K562 (cell line): Measurements from ENCODE around the gene MEIKIN. TPM values are rescaled to one million over a fixed set of nuclear protein-coding genes. Genes with fewer than 3 reads are reported as not detected.

Experiments
- ATAC-seq: fragments of 200-7000 bp; cut with Tn5 transposase; 3 replicates; pipeline ENCODE4 v1.9.1; 2020; ENCODE audit warnings: moderate library complexity
- BruUV-seq: library from RNA; stranded (reverse); fragments of 400-500 nt; replicated peaks from 2 replicates; lab custom pipeline; 2021; lab: Mats Ljungman, UMichigan
- CTCF ChIA-PET: fragments of 300-600 bp; formaldehyde crosslinking; extraction: SDS; loops from one replicate; lab custom pipeline; 2021; ENCODE audit warnings: low intra/inter-chr PET ratio; lab: Yijun Ruan, JAX
- POLR2A ChIA-PET: fragments of 300-600, 350-650 bp; sonication (Branson Sonifier 250); formaldehyde crosslinking; extraction: SDS; loops from one replicate; lab custom pipeline; 2021; ENCODE audit warnings: antibody characterized with exemption, inconsistent platforms; lab: Yijun Ruan, JAX
- DNase-seq, 4 experiments: peaks; one replicate each; pipeline versions ENCODE4 v3.0.0 to v3.0.0-alpha.2; 2011 to 2018; ENCODE audit warnings: low spot score in 3 of 4, mixed read lengths in 3 of 4; ENCODE audit errors: extremely low read depth in 1 of 4
- FAIRE-seq: peaks from 2 replicates; lab custom pipeline; 2011; peaks lifted over from hg19 to GRCh38; lab: Jason Lieb, UNC
- H2AFZ ChIP-seq: 2 replicates; pipeline ENCODE4 v1.6.0; 2011; ENCODE audit warnings: low read depth, low read length, control low read depth, inconsistent platforms
- H3K27ac ChIP-seq: fragments of 200-600 bp; 3 replicates; pipeline ENCODE4 v1.8.0; 2011; ENCODE audit warnings: low read depth, mild to moderate bottlenecking, control low read depth, inconsistent platforms, low read length, moderate library complexity, mixed read lengths; ENCODE audit errors: extremely low read depth
- H3K27me3 ChIP-seq, 2 experiments: fragments of 300-600 bp in 1 of 2; 2 replicates in 1 of 2; 3 replicates in 1 of 2; pipeline versions ENCODE4 v1.6.0 to v1.8.0; 2011; ENCODE audit warnings: inconsistent platforms in 2 of 2, low read length in 2 of 2, mild to moderate bottlenecking in 1 of 2, mixed read lengths in 1 of 2, moderate library complexity in 1 of 2; ENCODE audit not compliant: control insufficient read depth in 2 of 2, insufficient read depth in 2 of 2
- H3K36me3 ChIP-seq: fragments of 300-600 bp; 3 replicates; pipeline ENCODE4 v1.8.0; 2011; ENCODE audit warnings: mild to moderate bottlenecking, low read length, inconsistent platforms; ENCODE audit not compliant: control insufficient read depth, insufficient read depth
- H3K4me1 ChIP-seq, 2 experiments: fragments of 200-600 bp in 1 of 2; replicated peaks in 1 of 2; 2 replicates in 1 of 2; 3 replicates in 1 of 2; pipeline versions ENCODE4 v1.5.1 to v1.8.0; 2011; ENCODE audit warnings: inconsistent platforms in 2 of 2, low read length in 2 of 2, mild to moderate bottlenecking in 1 of 2, mixed read lengths in 1 of 2, moderate library complexity in 1 of 2; ENCODE audit not compliant: control insufficient read depth in 2 of 2, insufficient read depth in 2 of 2
- H3K4me2 ChIP-seq: 2 replicates; pipeline ENCODE4 v1.6.1; 2011; ENCODE audit warnings: low read length, control low read depth, inconsistent platforms, mixed read lengths; ENCODE audit not compliant: insufficient read depth
- H3K4me3 ChIP-seq: fragments of 200-600 bp; sonication (generic), shearing (Covaris generic); 2 replicates; pipeline ENCODE4 v1.5.1; 2016; ENCODE audit warnings: control low read depth, inconsistent platforms
- H3K79me2 ChIP-seq: fragments of 200-600 bp; 3 replicates; pipeline ENCODE4 v1.8.0; 2011; ENCODE audit warnings: low read length, inconsistent platforms; ENCODE audit not compliant: control insufficient read depth, insufficient read depth
- H3K9ac ChIP-seq, 2 experiments: 2 replicates each; pipeline versions ENCODE4 v1.6.0 to v1.6.1; 2011; ENCODE audit warnings: low read depth in 2 of 2, low read length in 2 of 2, control low read depth in 1 of 2, inconsistent platforms in 1 of 2, mild to moderate bottlenecking in 1 of 2, mixed read lengths in 1 of 2; ENCODE audit not compliant: insufficient read depth in 1 of 2
- H3K9me1 ChIP-seq: one replicate; pipeline ENCODE4 v1.6.0; 2011; ENCODE audit warnings: inconsistent platforms, mild to moderate bottlenecking, low read length, moderate library complexity; ENCODE audit not compliant: control insufficient read depth, insufficient read depth
- H3K9me3 ChIP-seq: replicated peaks from 2 replicates; pipeline ENCODE4 v1.5.1; 2011; ENCODE audit warnings: low read depth, low read length, inconsistent platforms; ENCODE audit not compliant: control insufficient read depth, insufficient read depth
- H4K20me1 ChIP-seq: replicated peaks from 2 replicates; pipeline ENCODE4 v1.6.1; 2011; ENCODE audit warnings: low read length, inconsistent platforms, mixed read lengths; ENCODE audit not compliant: control insufficient read depth, insufficient read depth
- BRF1 ChIP-seq: IDR thresholded peaks from 3 replicates; pipeline ENCODE4 v1.6.1; 2011; ENCODE audit warnings: borderline replicate concordance, mild to moderate bottlenecking; ENCODE audit not compliant: insufficient read length; ENCODE audit errors: extremely low read depth
- CHCHD3 ChIP-seq: fragments of 250-450 bp; sonication (Bioruptor Pico); IDR thresholded peaks from 2 replicates; pipeline ENCODE4 v2.1.2; 2022; ENCODE audit warnings: mild to moderate bottlenecking
- CSDE1 ChIP-seq, 2 experiments: fragments of 450-650 bp; IDR thresholded peaks; 2 replicates each; pipeline ENCODE4 v1.6.1; 2016; ENCODE audit warnings: mild to moderate bottlenecking in 1 of 2
- FOXJ2 ChIP-seq: fragments of 200-800 bp; sonication (Bioruptor generic); IDR thresholded peaks from 2 replicates; pipeline ENCODE4 v1.6.1; 2016; ENCODE audit warnings: missing genetic modification characterization, missing compliant biosample characterization
- GABPB1 ChIP-seq: sonication (generic); formaldehyde crosslinking; IDR thresholded peaks from 2 replicates; pipeline ENCODE4 v1.8.0; 2022; ENCODE audit warnings: mild to moderate bottlenecking, missing genetic modification reagents
- MYBL2 ChIP-seq, 2 experiments: fragments of 450-650 bp in 1 of 2; sonication (generic) in 1 of 2; formaldehyde crosslinking in 1 of 2; IDR thresholded peaks; 2 replicates each; pipeline versions ENCODE4 v1.6.1 to v1.8.1; 2017 to 2022; ENCODE audit warnings: borderline replicate concordance in 1 of 2, inconsistent platforms in 1 of 2, low read depth in 1 of 2, mild to moderate bottlenecking in 1 of 2, missing genetic modification reagents in 1 of 2, moderate library complexity in 1 of 2
- PTTG1 ChIP-seq: fragments of 450-650 bp; IDR thresholded peaks from 2 replicates; pipeline ENCODE4 v1.6.1; 2016; ENCODE audit warnings: low read depth, mild to moderate bottlenecking, missing genetic modification characterization, missing compliant biosample characterization
- ZNF133 ChIP-seq: fragments of 250-450 bp; sonication (Bioruptor Pico); IDR thresholded peaks from 2 replicates; pipeline ENCODE4 v1.4.0; 2020; ENCODE audit warnings: mild to moderate bottlenecking
- ZNF224 ChIP-seq: sonication (generic); formaldehyde crosslinking; IDR thresholded peaks from 2 replicates; pipeline ENCODE4 v1.8.0; 2022; ENCODE audit warnings: mild to moderate bottlenecking, missing genetic modification reagents
- ZNF830 ChIP-seq: fragments of 250-450 bp; sonication (Bioruptor Pico); IDR thresholded peaks from 2 replicates; pipeline ENCODE4 v1.5.0; 2021; ENCODE audit warnings: mild to moderate bottlenecking
- WGBS: fragments of 100-300 bp; shearing (Covaris generic); methylation state at CpG from one replicate; pipeline ENCODE4 v1.1.6; 2016; ENCODE audit warnings: low coverage, mixed read lengths; ENCODE audit not compliant: insufficient coverage; ENCODE audit errors: missing lambda C conversion rate; 5-methylcytosine and 5-hydroxymethylcytosine counted together
- in situ Hi-C: fragments of 300-500 bp; cut with MboI; formaldehyde crosslinking; loops from 4 replicates; pipeline ENCODE4 v1.15.0; 2018; ENCODE audit warnings: inconsistent platforms, mixed read lengths
- intact Hi-C: fragments of 100-400 bp; cut with micrococcal nuclease; formaldehyde crosslinking; loops from 2 replicates; pipeline ENCODE4 v1.14.2; 2022
- polyA plus RNA-seq, 8 experiments: library from polyadenylated mRNA; depleted of rRNA in 4 of 8; stranded (reverse) in 5 of 8; unstranded in 3 of 8; fragments of >200 nt; fragmentation: Nextera tagmentation in 2 of 8; fragmentation: Illumina TruSeq in 1 of 8; extraction: Ambion mirVana in 2 of 8; extraction: Trizol in 1 of 8; gene quantifications; 2 replicates each; pipeline versions ENCODE4 v1.2.1 to v1.2.3, GENCODE V29; 2011 to 2014; ENCODE audit warnings: inconsistent platforms in 1 of 8, missing spikeins in 1 of 8
- total RNA-seq, 7 experiments: library from RNA; depleted of rRNA in 6 of 7; stranded (reverse); fragments of >200 nt in 6 of 7; fragmentation: Illumina TruSeq in 2 of 7; extraction: Trizol in 2 of 7; gene quantifications; 2 replicates each; pipeline versions ENCODE4 v1.2.1 to v1.2.3, GENCODE V29; 2011 to 2021; ENCODE audit warnings: low replicate concordance in 1 of 7
- TF ChIP-seq, protein P1 (sequence below): fragments of 200-800 bp; sonication (Bioruptor generic); IDR thresholded peaks from 2 replicates; pipeline ENCODE4 v1.6.1; 2017; ENCODE audit warnings: missing genetic modification characterization, missing compliant biosample characterization
- TF ChIP-seq, protein P2 (sequence below): fragments of 250-450 bp; sonication (Bioruptor Pico); IDR thresholded peaks from 2 replicates; pipeline ENCODE4 v1.8.0; 2021; ENCODE audit warnings: moderate library complexity, mild to moderate bottlenecking, inconsistent platforms
- TF ChIP-seq, protein P3 (sequence below): fragments of 250-450 bp; sonication (Bioruptor Pico); IDR thresholded peaks from 2 replicates; pipeline ENCODE4 v1.8.0; 2022; ENCODE audit warnings: moderate library complexity, mild to moderate bottlenecking, inconsistent platforms

The MEIKIN gene
- total and polyA plus RNA-seq, 9 of the 15 experiments (the other 6 are each of a cell fraction or from before 2014, with no cell fraction given), result 0.18 TPM; not detected in 8

DNA sequence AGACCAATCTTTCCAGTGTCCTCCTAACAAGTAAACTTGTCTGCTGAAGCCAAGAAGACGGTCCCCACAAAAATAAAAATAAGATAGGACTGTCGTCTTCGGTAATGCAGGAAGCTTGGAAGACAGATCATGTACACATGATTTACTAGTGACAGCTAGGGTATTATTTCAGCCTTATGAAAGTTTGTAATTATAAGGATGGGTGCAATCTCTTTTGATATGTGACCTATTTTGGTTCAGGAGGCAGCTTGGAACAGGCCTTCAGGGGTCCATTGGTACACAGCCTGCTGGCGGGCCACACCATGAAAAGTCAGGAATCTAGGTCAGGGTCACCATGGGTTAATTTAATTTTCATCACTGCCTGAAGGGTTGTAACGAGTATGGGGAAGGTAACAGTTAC lies 13.7 kb upstream of the MEIKIN start:
- H3K4me2 ChIP-seq, result no peak overlapping the region
- whole genome bisulfite sequencing, result 51% methylated on average over 5 of the region's 5 CpGs
- H3K27ac ChIP-seq, result no peak overlapping the region
- no peaks in the 10 kb centered on the region for H4K20me1 ChIP-seq
- ATAC-seq (no peak), DNase-seq (no peak), FAIRE-seq (no peak)
- in situ Hi-C loops (no loop called here), intact Hi-C loops (no loop called here)
- no peak overlapping the region for H3K9ac ChIP-seq
- H3K4me1 ChIP-seq, result no peaks in the 10 kb centered on the region
- ChIA-PET CTCF (no interaction called here), POLR2A (no interaction called here)
- no peak overlapping the region for H3K4me3 ChIP-seq
- no peaks in the 10 kb centered on the region for H3K27me3 ChIP-seq
- H3K36me3 ChIP-seq, result no peaks in the 10 kb centered on the region
- no peaks in the 10 kb centered on the region for H3K79me2 ChIP-seq
- H2AFZ ChIP-seq, result no peak overlapping the region
- no peaks in the 10 kb centered on the region for H3K9me3 ChIP-seq
- TF ChIP-seq FOXJ2, result no peak
- TF ChIP-seq ZNF224 (CRISPR knock-in tag), result no peak
- TF ChIP-seq ZNF830, result no peak
- TF ChIP-seq MYBL2 (IDR thresholded peaks at IDR 0.05; ENCODE audit: low read depth), result no peak
- no peak for TF ChIP-seq MYBL2 (CRISPR knock-in tag; IDR thresholded peaks at IDR 0.05; ENCODE audit: borderline replicate concordance)
- no peak for TF ChIP-seq ZNF133 (CRISPR knock-in tag)
- TF ChIP-seq, protein P1, sequence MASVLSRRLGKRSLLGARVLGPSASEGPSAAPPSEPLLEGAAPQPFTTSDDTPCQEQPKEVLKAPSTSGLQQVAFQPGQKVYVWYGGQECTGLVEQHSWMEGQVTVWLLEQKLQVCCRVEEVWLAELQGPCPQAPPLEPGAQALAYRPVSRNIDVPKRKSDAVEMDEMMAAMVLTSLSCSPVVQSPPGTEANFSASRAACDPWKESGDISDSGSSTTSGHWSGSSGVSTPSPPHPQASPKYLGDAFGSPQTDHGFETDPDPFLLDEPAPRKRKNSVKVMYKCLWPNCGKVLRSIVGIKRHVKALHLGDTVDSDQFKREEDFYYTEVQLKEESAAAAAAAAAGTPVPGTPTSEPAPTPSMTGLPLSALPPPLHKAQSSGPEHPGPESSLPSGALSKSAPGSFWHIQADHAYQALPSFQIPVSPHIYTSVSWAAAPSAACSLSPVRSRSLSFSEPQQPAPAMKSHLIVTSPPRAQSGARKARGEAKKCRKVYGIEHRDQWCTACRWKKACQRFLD (CRISPR knock-in tag), result no peak
- TF ChIP-seq CHCHD3 (CRISPR knock-in tag), result no peak
- TF ChIP-seq PTTG1 (tag), result no peak
- no peak for TF ChIP-seq GABPB1
- no peak for TF ChIP-seq BRF1
- TF ChIP-seq, protein P2, sequence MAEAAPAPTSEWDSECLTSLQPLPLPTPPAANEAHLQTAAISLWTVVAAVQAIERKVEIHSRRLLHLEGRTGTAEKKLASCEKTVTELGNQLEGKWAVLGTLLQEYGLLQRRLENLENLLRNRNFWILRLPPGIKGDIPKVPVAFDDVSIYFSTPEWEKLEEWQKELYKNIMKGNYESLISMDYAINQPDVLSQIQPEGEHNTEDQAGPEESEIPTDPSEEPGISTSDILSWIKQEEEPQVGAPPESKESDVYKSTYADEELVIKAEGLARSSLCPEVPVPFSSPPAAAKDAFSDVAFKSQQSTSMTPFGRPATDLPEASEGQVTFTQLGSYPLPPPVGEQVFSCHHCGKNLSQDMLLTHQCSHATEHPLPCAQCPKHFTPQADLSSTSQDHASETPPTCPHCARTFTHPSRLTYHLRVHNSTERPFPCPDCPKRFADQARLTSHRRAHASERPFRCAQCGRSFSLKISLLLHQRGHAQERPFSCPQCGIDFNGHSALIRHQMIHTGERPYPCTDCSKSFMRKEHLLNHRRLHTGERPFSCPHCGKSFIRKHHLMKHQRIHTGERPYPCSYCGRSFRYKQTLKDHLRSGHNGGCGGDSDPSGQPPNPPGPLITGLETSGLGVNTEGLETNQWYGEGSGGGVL (CRISPR knock-in tag), result no peak
- TF ChIP-seq, protein P3, sequence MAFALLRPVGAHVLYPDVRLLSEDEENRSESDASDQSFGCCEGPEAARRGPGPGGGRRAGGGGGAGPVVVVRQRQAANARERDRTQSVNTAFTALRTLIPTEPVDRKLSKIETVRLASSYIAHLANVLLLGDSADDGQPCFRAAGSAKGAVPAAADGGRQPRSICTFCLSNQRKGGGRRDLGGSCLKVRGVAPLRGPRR, result no peak
- no peak for TF ChIP-seq CSDE1 (IDR thresholded peaks at IDR 0.05)
- BruUV-seq, result no TSS peak
- H3K9me1 ChIP-seq, result no peaks in the 10 kb centered on the region
